Panc1 (cell line): ENCODE data around the gene HGD.

Experiments used
- POLR2AphosphoS5 ChIP-seq: IDR thresholded peaks from 2 replicates; pipeline ENCODE4 v1.6.1; 2012; ENCODE audit warnings: mild to moderate bottlenecking, low read depth, low read length, moderate library complexity
- SIN3A ChIP-seq: IDR thresholded peaks from 2 replicates; pipeline ENCODE4 v1.6.1; 2012; ENCODE audit warnings: low read depth, mild to moderate bottlenecking, low read length, moderate library complexity, borderline replicate concordance; ENCODE audit not compliant: insufficient read depth
- TF ChIP-seq, protein P1 (sequence below): fragments of 450-650 bp; IDR thresholded peaks from 2 replicates; pipeline ENCODE4 v1.5.1; 2017; ENCODE audit warnings: mild to moderate bottlenecking

GRCh38 chr3:120683213-120683612, 1.2 kb upstream of the HGD start:
- TF ChIP-seq, protein P1, sequence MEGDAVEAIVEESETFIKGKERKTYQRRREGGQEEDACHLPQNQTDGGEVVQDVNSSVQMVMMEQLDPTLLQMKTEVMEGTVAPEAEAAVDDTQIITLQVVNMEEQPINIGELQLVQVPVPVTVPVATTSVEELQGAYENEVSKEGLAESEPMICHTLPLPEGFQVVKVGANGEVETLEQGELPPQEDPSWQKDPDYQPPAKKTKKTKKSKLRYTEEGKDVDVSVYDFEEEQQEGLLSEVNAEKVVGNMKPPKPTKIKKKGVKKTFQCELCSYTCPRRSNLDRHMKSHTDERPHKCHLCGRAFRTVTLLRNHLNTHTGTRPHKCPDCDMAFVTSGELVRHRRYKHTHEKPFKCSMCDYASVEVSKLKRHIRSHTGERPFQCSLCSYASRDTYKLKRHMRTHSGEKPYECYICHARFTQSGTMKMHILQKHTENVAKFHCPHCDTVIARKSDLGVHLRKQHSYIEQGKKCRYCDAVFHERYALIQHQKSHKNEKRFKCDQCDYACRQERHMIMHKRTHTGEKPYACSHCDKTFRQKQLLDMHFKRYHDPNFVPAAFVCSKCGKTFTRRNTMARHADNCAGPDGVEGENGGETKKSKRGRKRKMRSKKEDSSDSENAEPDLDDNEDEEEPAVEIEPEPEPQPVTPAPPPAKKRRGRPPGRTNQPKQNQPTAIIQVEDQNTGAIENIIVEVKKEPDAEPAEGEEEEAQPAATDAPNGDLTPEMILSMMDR: no peak
- TF ChIP-seq SIN3A (no peak), POLR2AphosphoS5 (no peak)
